ENCODE results near the gene MARCHF5.
"Not testable (repeated sequence)": the region's sequence is repeated elsewhere in the genome, so short reads cannot be mapped to it uniquely, and the experiment has no call there.

Gene MARCHF5

GRCh38 chr10:92305133-92306072, 14.4 kb downstream of the MARCHF5 start:
- DNase-seq = no peak

DNA sequence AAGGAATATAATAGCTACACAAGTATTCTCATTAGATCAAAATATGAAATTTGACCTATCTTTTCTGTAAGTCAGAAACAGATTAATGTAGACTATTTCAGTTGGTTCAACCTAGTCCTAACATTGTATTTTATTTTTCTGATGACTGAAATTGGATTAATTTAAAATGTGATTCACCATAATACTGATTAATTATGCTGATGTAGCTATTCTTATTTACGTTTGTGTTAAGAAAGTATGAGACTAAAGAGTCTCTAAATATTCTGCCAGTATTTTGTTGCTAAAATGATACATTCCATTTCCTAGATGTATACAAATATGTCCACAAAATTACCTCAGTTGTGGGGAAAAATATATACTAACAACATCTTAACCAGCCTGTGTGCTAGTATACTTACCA, 18.3 kb downstream of the MARCHF5 start:
- no peak for DNase-seq

DNA sequence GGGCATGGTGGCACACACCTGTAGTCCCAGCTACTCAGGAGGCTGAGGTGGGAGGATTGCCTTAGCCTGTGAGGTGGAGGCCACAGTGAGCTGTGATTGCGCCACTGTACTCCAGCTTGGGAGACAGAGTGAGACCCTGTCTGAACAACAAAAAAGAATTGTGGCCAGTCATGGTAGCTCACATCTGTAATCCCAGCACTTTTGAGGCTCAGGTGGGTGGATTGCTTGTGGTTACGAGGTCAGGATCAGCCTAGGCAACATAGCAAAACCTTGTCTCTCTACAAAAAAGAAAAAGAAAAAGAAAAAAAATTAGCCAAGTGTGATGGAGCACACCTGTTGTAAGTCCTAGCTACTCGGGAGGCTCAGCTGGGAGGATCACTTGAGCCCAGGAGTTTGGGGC, 22.8 kb downstream of the MARCHF5 start:
- no peak for DNase-seq

DNA sequence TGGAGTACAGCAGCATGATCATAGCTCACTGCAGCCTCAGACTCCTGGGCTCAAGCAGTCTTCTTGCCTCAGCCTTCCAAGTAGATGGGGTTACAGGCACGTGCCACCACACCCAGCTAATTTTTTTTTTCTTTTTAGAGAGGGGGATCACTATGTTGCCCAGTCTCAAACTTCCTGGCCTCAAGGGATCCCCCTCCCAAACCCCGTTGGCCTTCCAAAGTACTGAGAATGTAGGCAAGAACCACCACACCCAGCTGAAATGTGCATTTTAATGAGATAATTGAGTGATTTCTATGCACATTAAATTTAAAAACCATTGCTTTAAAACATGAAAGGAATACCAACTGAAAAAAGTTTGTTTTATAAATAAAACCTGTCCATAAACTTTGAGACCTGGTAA, 25.6 kb downstream of the MARCHF5 start:
- DNase-seq = no peak

DNA sequence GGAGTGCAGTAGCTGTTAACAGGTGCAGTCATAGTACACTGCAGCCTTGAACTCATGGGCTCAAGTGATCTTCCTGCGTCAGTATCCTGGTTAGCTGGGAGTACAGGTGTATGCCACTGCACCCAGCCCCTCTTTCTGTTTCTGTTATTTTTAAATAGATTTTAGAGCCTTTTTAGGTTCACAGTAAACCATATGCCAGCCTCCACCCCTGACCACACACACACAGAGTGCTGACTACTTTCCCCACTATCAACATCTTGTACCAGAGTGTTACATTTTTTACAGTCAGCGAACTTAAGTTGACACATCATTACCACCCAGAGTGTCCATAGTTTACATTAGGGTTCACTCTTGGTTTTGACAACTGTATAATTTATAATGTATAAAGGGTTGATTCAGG, 32.1 kb downstream of the MARCHF5 start:
- DNase-seq = no peak

DNA sequence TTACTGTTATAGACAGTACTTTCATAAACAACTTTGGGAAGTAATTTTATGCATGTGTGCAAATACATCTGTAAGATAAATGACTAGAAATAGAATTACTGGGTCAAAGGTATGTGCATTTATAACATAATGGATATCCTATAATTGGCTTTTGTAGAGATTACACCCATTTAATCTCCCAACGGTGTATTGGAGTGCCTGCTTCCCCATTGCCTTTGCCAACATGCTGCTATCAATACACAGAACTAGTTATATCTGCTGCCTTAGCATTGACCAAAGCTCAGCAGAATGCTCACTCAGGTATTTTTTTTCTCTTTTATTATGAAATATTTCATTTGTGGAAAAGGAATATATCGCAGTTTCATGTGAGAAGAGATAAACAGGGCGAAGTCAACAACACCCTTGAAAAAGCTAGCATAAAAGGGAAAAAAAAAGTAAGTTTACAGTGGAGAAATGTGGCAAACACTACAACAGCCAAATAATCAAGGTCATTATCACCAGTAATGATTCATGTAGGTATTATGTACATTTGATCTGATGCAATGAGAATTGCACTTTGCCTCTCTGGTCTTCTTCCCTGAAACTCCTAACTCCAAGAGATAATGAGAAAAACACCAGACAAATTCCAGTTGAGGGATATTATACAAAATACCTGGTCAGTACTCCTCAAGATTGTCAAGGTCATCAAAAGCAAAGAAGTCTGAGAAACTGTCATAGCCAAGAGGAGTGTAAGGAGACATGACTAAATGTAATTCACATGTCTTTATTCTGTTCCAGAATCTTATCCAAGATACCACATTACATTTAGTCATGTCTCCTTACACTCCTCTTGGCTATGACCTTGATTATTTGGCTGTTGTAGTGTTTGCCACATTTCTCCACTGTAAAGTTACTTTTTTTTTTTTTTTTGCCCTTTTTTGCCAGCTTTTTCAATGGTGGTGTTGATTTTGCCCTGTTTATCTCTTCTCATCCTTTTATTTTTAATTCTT, 36.8 kb downstream of the MARCHF5 start:
- DNase-seq = no peak

DNA sequence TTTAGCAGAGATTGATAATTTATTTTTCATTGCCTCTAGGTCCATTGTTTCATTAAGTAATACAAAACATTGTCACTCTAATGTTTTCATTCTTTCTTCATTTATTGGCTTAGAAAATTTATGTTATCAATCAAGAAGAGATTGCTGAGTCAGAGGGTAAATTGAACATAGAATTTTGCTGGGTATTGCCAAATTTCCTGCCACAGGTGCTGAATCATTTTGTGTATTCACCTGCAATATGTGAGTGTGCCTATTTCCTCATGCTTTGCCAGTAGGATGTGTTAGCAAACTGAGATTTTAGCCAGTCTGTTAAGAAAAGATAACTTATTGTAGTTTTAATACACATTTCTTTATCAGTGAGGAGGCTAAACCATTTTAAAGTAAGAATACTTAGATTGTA, 38.0 kb downstream of the MARCHF5 start:
- DNase-seq = no peak

- not testable (repeated sequence) for DNase-seq
These were observed 39.0 kb downstream of the MARCHF5 start for GRCh38 chr10:92329927-92330326.

DNA sequence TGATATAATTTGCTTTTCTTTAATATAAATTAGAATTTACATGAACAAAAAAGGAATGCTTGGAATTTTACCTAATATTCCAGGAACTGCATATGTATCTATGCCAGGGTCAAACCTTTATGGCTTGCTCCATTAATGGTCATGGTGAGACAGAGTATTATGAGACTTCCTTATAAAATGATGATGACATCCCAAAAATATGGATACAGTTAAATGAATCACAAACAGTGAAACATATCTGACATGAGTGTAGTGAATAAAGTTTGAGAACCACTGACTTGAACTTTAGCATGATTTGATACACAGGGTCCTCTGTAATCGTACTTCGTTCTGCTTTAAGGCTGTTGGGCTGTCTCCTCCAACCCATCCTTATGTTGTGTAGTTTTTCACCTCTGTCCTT, 51.8 kb downstream of the MARCHF5 start:
- DNase-seq = no peak

DNA sequence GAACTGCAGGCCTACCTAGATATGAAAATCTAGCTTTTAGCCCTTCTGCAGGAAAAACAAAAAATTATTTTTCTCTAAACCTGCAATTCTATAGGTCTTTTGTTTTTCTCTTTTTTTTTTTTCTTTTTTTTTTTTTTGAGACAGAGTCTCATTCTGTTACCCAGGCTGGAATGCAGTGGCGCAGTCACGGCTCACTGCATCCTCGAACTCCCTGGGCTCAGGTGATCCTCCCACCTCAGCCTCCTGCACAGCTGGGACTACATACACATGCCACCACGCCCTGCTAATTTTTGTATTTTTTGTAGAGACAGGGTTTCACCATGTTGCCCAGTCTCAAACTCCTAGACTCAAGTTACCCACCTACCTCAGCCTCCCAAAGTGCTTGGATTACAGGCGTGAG, 54.6 kb downstream of the MARCHF5 start:
- DNase-seq = not testable (repeated sequence)

DNA sequence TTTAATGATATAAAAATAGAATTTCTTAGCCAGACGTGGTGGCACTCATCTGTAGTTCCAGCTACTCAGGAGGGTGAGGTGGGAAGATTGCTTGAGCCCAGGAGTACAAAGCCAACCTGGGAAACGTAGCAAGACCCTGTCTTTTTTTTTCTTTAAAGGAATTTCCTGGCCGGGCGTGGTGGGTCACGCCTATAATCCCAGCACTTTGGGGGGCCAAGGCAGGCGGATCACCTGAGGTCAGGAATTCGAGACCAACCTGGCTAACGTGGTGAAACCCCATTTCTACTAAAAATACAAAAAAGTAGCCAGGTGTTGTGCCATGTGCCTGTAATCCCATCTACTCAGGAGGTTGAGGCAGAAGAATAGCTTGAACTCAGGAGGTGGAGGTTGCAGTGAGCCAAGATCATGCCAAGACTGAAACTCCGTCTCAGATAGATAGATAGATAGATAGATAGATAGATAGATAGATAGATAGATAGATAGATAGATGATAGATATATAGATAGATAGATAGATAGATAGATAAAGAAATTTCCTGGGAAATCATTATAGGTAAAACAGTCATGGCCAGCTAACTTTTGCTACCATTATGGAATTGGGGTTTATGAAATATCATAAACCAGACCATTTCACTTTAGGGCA, 56.2 kb downstream of the MARCHF5 start:
- DNase-seq = not testable (repeated sequence)

GRCh38 chr10:92350411-92350810, 59.4 kb downstream of the MARCHF5 start:
- DNase-seq = no peak

GRCh38 chr10:92354587-92354986, 63.6 kb downstream of the MARCHF5 start:
- no peak for DNase-seq

DNA sequence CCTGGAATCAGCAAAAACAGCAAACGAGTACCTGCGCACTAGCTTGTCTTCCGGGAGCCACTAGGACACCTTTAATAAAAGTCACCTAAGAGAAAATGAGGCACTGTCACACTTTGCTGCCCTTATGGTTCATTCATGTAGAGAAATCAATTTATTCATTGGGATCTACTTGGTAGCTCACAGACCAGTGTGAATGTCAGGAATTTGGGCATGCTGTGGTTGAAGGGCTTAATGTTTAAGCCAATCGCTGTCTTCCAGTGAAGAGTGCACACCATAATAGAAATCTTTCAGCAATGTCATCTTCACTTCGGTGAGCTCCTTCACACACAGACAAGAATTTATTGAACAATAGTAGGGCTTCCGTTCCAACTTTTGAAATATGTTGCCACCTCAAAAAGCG, 65.1 kb downstream of the MARCHF5 start:
- no peak for DNase-seq

DNA sequence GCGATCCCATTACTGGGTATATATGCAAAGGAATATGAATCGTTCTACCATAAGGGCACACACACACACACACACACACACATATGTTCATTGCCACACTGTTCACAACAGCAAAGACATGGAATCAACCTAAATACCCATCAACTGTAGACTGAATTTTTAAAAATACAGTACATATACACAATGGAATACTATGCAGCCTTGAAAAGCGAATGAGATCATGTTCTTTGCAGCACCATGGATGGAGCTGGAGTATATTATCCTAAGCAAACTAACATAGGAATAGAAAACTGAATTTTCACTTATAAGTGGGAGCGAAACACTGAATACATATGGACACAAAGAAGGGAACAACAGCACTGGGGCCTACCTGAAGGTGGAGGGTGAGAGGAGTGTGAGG, 72.5 kb downstream of the MARCHF5 start:
- DNase-seq = no peak

- DNase-seq = no peak
These were observed 75.5 kb downstream of the MARCHF5 start for GRCh38 chr10:92366412-92367021.

- no peak for DNase-seq
These were observed 87.0 kb downstream of the MARCHF5 start for GRCh38 chr10:92377962-92378361.

DNA sequence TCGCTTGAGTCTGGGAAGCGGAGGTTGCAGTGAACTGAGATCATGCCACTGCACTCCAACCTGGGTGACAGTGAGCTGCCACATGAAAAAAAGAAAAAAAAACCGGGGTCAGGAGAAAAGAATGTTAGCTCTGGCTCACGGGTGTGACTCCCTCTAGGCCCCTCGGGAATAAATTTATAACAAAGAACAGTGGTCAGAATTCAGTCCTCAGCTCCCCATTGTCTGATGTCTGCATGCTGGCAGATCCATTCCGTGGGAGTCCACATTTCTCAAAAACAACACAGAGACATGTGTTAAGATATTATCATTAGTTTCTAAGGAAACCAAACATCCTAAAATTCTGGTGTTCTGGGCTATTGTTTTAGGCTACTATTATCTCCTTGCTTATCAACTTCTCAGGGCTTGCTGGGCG, 90.6 kb downstream of the MARCHF5 start:
- no peak for DNase-seq

DNA sequence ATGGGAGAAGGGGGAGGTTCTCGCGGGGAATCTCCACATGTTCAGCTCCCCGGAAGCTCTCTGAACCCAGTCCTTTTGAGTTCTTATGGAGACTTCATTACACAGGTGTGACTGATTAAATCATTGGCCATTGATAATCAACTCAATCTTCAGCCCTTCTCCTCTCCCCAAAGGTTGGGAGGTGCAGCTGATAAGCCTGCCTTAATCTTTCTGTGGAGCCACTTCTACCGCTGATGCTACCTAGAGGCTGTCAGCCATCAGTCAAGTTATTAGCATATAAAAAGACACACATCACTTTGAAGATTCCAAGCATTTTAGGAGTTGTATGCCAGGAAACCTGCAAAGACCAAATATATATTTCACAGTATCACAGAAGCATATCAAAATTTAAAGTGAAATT, 91.7 kb downstream of the MARCHF5 start:
- DNase-seq = no peak

DNA sequence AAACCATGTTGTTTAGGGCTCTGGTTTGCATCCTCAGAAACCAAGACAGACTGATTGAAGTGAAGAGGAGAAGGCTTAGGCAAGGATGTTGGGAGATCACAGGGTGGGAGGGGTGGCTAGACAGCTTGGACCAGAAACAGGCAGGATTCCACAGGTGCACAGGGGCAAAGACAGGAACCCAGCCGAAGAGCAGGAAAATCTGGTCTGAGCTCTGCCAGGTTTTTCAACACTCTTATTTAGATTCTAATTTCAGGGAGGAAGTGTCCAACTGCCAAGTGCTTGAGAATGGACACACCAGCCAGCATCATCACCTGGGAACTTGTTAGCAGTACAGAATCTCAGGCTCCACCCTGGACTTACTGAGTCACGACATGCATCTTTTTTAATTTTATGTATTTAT, 93.8 kb downstream of the MARCHF5 start:
- no peak for DNase-seq

- no peak for DNase-seq
These were observed 94.9 kb downstream of the MARCHF5 start for GRCh38 chr10:92385831-92386230.

DNA sequence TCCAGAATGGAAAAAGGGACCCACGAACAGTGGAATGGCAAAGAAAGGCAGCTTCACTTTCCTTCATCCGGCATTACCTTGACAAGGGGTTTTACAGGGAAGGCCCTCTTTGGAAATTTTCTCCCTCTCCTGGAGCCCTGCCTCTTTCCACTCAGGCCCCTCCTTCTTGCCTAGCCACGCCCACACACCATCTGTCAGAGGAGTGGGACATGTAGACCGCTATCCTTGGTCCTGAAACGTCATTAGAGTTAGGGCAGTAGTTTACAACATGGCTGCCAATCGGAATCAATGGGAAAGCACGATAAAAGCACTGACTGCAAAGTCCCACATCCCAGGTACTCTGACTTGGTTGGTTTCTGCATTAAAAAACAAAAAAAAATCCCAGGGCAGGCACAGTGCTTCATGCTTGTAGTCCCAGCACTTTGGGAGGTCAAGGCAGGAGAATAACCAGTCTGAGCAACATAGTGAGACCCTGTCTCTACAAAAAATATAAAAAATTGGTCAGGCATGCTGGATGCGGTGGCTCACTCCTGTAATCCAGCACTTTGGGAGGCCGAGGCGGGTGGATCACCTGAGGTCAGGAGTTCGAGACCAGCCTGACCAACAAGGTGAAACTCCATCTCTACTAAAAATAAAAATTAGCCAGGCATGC, 96.4 kb downstream of the MARCHF5 start:
- no peak for DNase-seq
